HK-2 (cell line): Measurements from ENCODE around the gene FZD1.

Experiments used
- DNase-seq: peaks from one replicate; pipeline ENCODE4 v3.0.0-alpha.2; 2018; ENCODE audit not compliant: unreplicated experiment

Gene FZD1

DNA sequence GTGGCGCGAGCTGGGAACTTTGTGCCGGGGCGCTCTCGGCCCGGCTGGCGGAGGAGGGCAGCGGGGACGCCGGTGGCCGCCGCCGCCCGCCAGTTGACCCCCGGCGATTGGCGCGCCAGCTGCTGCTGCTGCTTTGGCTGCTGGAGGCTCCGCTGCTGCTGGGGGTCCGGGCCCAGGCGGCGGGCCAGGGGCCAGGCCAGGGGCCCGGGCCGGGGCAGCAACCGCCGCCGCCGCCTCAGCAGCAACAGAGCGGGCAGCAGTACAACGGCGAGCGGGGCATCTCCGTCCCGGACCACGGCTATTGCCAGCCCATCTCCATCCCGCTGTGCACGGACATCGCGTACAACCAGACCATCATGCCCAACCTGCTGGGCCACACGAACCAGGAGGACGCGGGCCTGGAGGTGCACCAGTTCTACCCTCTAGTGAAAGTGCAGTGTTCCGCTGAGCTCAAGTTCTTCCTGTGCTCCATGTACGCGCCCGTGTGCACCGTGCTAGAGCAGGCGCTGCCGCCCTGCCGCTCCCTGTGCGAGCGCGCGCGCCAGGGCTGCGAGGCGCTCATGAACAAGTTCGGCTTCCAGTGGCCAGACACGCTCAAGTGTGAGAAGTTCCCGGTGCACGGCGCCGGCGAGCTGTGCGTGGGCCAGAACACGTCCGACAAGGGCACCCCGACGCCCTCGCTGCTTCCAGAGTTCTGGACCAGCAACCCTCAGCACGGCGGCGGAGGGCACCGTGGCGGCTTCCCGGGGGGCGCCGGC lies 870 bp downstream of the FZD1 start:
- peak; percentile 68 for DNase-seq

DNA sequence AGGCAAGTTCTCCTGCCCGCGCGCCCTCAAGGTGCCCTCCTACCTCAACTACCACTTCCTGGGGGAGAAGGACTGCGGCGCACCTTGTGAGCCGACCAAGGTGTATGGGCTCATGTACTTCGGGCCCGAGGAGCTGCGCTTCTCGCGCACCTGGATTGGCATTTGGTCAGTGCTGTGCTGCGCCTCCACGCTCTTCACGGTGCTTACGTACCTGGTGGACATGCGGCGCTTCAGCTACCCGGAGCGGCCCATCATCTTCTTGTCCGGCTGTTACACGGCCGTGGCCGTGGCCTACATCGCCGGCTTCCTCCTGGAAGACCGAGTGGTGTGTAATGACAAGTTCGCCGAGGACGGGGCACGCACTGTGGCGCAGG lies 1.4 kb downstream of the FZD1 start:
- no peak for DNase-seq

DNA sequence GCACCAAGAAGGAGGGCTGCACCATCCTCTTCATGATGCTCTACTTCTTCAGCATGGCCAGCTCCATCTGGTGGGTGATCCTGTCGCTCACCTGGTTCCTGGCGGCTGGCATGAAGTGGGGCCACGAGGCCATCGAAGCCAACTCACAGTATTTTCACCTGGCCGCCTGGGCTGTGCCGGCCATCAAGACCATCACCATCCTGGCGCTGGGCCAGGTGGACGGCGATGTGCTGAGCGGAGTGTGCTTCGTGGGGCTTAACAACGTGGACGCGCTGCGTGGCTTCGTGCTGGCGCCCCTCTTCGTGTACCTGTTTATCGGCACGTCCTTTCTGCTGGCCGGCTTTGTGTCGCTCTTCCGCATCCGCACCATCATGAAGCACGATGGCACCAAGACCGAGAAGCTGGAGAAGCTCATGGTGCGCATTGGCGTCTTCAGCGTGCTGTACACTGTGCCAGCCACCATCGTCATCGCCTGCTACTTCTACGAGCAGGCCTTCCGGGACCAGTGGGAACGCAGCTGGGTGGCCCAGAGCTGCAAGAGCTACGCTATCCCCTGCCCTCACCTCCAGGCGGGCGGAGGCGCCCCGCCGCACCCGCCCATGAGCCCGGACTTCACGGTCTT lies 1.9 kb downstream of the FZD1 start:
- no peak for DNase-seq

DNA sequence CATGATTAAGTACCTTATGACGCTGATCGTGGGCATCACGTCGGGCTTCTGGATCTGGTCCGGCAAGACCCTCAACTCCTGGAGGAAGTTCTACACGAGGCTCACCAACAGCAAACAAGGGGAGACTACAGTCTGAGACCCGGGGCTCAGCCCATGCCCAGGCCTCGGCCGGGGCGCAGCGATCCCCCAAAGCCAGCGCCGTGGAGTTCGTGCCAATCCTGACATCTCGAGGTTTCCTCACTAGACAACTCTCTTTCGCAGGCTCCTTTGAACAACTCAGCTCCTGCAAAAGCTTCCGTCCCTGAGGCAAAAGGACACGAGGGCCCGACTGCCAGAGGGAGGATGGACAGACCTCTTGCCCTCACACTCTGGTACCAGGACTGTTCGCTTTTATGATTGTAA lies 2.5 kb downstream of the FZD1 start:
- no peak for DNase-seq

DNA sequence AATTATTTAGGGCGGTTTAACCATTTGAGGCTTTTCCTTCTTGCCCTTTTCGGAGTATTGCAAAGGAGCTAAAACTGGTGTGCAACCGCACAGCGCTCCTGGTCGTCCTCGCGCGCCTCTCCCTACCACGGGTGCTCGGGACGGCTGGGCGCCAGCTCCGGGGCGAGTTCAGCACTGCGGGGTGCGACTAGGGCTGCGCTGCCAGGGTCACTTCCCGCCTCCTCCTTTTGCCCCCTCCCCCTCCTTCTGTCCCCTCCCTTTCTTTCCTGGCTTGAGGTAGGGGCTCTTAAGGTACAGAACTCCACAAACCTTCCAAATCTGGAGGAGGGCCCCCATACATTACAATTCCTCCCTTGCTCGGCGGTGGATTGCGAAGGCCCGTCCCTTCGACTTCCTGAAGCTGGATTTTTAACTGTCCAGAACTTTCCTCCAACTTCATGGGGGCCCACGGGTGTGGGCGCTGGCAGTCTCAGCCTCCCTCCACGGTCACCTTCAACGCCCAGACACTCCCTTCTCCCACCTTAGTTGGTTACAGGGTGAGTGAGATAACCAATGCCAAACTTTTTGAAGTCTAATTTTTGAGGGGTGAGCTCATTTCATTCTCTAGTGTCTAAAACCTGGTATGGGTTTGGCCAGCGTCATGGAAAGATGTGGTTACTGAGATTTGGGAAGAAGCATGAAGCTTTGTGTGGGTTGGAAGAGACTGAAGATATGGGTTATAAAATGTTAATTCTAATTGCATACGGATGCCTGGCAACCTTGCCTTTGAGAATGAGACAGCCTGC lies 3.1 kb downstream of the FZD1 start:
- no peak for DNase-seq

DNA sequence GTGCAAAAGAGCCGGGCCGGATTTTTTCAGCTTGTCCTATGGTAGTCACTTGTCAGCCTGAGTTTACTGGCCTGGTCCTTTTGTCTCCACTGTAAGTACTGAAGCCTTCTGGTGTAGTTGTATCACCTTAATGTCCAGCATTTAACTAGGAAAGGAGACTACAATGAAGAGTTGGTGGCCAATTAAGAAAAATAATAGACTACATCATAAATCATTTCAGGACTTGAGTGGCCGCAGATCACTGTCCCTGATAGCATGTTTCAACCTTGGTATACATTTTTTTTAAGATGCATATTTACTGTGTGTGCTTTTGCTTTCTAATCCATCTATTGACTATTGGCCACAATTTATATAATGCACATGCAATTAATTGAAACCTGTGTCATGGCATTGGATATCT lies 6.1 kb downstream of the FZD1 start:
- no peak for DNase-seq

DNA sequence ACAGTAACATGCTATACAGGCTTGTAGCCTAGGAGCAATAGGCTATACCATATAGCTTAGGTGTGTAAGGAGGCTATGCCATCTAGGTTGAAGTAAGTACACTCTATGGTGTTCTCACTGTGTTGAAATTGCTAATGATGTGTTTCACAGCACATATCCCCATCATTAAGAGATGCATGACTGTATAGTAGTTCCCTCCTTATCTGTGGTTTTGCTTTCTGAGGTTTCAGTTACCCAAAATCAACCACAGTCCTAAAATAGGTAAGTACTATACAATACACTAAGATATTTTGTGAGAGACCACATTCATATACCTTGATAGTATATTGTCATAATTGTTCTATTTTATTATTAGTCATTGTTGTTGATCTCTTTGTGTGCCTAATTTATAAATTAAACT lies 12.7 kb downstream of the FZD1 start:
- no peak for DNase-seq

DNA sequence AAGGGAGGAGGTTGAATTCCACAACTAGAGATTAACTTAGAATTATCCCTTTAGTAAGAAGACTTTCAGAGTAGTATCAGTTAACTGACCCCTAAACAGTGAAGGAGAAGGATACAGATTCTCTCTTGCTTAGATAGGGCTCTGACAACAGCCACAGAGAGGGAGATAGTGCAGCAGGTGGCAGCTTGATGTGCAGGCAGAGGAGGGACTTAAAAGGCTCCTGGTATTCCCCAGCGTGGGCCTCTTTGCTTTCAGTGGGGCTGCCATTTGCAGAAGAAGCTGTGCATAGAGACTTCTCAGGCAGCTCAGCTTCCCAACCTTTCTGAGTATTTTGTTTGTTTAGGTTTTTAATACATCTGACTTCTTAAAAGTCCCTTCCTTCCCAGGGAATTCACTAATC lies 16.0 kb downstream of the FZD1 start:
- no peak for DNase-seq

DNA sequence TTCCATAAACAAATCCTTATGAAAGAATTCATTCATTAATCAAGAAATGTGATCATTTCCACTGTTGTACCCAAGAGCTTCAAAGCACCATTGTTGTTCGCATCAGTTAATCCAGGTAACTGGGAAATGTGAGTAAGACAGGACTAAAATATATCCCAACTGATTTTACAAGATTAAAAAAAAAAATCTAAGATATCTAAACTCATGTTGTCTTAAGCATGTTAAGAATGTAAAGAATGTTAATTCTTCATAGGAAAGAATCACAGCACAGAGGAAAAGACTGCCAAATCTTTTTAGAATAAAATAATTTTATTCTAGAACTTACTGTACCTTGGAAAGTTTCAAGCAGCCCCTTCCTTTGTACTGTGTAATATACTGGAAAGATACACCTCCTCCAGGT lies 16.4 kb downstream of the FZD1 start:
- no peak for DNase-seq

DNA sequence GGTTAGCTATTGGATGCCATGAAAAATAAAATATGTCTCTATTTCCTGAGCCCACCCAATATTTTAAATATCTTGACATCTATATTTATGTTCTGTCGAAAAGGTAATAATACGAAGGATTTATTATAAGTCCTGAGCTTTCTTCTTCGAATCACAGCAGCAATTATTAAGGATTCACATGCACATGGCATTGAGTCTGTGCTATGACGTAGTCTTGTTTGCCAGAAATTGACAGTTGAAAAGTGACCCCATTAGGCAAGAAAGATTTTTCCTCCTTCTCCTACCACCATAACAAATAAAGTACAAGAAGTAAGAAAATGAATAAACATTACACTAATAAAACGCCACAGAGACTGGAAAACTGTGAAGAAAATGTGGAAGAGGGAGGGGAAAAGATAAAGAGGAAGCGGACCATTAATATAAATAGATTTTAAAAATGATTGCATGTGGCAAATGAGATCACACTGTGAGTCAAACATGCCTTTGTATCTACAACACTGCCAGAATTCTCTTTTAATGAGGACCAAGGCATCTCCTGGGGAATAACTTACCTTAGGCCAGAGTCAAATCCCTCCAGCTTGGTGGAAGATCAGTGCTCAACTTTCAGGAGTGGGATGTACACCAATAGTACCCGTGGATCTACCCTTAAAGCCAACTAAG lies 21.6 kb downstream of the FZD1 start:
- DNase-seq, result no peak

DNA sequence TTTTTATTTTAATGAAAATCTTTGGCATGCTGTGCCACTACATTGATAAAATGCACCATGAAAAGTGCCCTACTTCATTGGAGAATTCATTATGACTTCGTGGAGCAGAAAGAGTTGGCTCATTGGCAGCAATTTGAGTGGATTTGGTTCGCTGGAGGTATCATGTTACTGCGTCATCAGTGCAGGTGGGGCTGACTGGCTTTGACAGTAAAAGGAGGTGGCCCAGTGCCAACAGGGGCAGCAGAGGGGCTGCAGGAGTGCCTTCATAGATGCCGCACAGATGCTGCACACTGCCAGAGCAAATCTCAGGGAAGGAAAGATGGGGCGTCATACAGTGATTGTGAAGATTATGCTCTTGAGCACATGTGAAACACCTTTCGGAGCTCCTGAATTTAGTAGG lies 22.2 kb downstream of the FZD1 start:
- DNase-seq, result no peak

DNA sequence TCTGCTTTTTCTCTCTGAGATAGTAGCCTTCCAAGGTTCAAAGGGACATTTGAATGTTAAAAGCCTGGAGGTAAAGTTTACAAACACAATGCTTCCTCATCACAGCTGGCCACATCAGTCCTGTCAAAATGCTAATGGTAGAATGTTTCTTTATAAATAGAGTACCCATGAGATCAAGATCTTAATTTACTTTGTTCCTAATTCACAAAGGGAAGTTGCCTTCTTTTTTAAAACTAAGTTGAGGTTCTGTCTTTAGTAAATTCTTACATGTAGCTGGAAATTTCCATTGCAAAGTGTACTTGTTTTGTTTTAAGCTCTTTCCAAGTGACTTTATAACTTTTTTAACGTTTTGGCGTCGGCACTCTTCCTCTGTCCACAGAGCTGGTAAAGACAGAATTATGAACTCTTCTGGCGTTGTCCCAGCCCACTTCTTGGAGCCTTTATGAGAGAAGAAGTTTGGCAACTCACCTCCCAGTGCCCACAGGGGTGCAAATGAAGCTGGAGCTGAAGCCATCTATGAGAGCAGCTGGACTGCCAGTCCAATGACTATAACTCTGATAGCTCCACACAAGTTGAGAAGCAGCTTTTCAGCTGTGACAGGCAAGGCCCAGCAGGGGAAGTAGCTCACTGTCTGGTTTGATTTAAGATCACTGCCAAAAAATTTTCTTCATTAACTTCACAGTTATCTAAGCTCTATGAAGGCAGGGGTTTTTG lies 23.3 kb downstream of the FZD1 start:
- no peak for DNase-seq

DNA sequence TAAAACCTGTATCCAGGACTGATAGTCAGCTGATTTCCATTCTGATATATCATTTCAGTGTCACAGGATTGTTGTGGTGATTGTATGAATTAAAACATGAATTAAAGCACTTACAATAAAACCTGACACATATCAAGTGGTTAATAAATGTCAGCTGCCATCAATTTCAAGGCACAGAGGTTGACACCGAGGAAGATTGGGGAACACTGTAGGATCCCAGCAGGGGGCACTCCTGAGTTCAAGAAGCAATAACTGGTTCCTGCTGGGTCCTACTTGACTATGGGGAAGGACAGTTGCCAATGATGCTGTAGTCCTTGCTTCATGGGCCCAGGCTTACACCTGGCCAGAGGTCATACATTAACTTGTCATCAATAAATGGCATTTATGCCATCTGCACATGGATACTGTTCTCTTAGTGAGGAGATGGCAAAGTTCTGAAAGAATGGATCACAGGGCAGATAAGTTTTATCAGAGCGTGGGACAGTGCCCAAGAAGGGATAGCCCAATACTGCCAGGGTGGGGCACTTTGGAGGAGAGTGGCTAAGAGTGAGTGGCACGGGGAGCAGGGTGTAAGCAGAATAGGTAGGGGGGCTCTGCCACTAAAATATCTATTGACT lies 24.1 kb downstream of the FZD1 start:
- no peak for DNase-seq

DNA sequence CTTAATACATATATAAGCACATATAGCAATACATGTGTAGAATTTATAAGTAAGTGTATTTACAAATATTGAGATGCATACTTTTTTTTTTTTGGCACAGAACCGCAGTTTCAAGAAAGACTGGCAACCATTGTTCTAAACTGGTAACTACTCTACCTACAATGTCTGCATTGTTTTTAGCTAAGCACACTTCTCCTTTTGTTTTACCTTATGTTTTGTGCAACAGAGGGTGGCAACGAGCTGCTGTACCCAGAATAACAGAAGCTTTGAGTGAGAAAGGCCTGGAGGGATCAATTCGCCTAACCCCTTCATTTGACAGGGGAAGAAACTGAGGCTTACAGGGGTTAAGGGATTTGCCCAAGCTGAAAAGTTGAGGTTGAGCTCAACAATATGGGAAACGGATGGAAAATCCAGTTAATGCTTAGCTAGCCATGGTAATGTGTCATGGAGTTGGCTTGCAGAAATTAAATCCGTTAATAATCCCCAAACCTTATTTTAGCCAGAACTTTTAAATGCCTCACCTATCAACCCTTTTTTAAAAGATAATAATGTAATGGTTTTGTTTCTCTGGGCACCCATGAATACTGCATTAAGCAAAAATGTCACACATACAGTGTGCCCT lies 25.5 kb downstream of the FZD1 start:
- DNase-seq, result no peak

DNA sequence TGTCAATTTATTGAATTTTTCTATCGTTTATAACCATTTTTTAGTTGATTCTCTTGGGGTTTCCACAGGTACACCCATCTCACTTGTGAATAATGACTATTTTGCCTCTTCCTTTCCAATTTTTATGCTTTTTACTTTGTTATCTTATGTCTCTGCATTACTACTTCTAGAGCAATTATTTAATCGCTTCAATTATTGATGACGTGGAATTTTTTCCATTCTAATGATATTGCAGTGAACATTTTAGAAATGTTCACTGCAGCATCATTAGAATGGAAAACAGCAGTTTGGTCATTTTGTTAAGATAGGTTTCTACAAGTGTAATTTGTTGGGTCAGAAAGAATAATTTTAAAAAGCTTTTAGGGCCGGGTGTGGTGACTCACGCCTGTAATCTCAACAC lies 27.1 kb downstream of the FZD1 start:
- no peak for DNase-seq

DNA sequence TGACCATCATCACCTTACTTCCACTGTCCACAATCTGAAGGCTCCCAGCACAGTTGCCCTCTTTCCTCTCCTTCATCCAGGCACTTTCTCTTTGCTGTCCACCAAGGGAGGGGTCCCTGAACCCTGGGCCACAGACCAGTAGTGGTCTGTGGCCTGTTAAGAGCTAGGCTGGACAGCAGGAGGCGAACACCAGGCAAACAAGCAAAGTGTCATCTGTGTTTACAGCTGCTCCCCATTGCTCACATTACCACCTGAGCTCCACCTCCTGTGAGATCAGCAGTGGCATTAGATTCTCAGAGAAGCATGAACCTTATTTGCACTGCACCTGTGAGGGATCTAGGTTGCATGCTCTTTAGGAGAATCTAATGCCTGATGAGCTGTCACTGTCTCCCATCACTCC lies 27.7 kb downstream of the FZD1 start:
- no peak for DNase-seq

DNA sequence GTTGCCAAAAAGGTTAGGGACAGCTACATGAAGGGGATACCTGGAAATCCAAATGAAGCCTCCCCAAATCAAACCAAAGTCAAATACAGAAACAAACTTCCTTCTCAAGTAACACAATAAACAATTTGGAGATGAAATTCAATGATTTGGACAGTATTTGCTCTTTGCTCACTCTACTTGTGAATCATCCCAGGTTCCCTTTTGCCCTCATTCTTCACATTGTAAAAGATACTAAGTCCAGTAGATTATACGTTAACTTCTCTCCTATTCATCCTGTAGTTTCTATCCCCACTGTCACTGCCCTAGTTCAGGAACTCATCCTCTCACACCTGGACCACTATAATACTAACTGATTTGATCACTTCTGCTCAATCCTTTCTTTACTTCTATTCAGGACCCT lies 28.3 kb downstream of the FZD1 start:
- DNase-seq, result no peak

DNA sequence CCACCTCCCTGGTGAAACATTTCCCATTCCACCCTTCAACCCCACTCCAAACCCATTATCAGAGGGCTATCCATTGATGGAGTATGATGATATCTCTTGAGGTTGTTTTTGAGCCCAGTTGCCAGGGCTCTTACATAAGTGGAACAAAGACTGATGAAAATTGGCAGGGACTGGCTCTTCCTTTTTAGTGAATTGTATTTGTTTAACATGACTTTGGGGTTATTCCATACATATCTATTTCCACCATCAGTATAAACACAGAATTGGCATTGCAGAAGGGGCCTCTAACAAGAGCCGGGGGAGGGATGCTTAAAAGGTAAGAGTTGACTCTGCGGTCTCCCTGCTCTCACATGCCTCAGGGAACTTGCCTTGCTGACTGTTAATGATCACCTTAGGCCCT lies 28.9 kb downstream of the FZD1 start:
- DNase-seq, result no peak

DNA sequence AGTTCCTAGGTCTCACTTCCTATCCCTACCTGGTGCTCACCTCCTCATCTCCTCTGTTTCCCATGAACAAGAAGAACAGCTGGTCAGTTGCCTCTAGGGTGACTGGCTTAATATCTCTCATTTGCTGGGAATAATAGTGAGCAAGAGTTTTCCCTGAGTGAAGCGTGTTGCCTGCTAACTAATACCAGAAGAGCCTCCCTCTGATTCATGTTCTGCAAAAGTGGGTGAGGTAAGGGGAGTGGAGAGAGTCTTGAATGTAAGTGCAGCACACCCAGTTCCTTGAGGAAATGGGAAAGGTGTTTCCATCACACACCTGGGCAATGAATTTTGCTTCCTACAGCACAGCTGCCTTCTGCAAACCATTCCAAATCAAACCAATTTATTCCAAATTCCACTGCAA lies 29.6 kb downstream of the FZD1 start:
- DNase-seq, result no peak

DNA sequence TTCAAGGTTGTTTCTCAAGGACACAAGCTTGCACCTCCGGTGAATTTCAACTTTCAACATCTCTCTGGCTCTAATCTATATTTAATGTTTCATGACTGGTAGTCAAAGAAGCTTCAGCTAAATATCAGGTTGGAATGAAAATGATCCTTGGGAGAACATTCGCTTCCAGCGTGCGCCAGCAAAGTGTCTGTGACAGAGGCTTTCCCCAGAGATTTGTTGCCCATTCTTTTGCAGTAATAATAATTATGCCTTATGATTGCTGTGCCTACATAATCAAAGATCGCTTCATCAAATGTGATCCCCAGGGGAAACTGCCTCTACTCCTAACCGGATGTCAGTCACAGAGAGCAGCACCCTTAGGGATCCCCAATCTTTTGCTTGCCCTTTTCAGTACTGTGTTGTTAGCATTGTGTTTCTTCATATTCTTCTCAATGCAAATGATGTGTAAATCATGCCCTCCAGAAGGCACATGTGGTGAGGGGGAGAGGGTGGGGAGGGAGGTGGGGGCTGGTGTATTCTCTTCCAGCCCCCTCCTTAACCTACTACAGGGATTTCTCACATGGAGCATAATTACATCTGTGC lies 30.5 kb downstream of the FZD1 start:
- no peak for DNase-seq

DNA sequence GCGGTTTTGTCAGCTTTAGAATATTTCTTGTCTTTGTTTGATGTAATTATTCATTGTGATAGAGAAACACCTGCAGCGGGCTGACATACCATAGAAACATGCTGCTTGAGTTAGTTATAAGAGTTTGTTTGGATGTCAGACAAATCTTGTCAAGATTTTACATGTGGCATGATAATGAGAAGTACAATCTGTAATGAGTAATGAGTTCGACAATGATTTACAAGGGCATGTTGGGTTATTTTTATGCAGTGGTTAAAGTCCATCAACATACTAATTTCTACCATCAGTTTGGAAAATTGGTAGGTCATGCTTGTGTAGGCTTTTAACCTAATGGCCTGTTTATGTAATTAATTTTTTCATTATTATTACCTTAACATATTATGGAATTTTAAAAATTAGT lies 31.3 kb downstream of the FZD1 start:
- no peak for DNase-seq
